AG09319 (cell line): ENCODE data around the gene CCDC88B.

Experiments
- DNase-seq: peaks from one replicate; pipeline ENCODE4 v3.0.0-alpha.2; 2010; ENCODE audit warnings: low read depth; ENCODE audit errors: extremely low read depth
- CTCF ChIP-seq: IDR thresholded peaks from 2 replicates; pipeline ENCODE4 v1.5.1; 2011; ENCODE audit warnings: low read depth, mild to moderate bottlenecking, inconsistent platforms, low read length, moderate library complexity

The CCDC88B gene

DNA sequence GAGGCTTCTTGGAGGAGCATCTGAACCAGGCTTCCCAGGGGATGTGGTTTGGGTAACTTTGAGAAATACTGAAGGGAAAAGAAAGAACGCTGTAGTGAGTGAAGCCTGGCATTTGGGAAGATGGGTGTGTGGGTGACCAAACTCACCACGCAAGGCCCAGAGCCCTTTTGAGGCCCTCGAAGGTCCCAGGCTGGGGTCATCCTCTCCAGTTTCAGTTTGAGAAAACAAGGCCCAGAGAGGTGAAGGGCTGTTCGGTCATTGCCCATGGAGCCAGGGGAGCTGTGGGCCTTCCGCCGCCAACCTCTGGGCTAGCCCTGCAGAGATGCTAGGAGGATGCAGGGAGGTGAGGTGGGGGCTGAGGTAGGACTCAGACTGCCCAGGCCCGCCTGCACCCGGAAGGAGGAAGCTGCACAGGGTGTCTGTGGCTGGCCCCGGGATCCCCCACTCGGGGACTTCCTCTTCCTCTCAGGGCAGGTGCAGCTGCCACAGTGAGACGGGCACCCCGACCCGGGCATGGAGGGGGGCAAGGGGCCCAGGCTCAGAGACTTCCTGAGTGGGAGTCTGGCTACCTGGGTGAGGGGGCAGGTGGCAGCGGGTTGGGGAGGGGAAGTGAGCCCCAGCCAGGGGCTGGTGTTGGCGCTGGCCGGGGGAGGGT lies at the start of gene CCDC88B:
Gene CCDC88B, plus strand, starts transcription at position 451 of the 655 bp plus-strand sequence. Its CDS starts 63 bp downstream, at position 514.
- DNase-seq, result no peak
- no peak for TF ChIP-seq CTCF

DNA sequence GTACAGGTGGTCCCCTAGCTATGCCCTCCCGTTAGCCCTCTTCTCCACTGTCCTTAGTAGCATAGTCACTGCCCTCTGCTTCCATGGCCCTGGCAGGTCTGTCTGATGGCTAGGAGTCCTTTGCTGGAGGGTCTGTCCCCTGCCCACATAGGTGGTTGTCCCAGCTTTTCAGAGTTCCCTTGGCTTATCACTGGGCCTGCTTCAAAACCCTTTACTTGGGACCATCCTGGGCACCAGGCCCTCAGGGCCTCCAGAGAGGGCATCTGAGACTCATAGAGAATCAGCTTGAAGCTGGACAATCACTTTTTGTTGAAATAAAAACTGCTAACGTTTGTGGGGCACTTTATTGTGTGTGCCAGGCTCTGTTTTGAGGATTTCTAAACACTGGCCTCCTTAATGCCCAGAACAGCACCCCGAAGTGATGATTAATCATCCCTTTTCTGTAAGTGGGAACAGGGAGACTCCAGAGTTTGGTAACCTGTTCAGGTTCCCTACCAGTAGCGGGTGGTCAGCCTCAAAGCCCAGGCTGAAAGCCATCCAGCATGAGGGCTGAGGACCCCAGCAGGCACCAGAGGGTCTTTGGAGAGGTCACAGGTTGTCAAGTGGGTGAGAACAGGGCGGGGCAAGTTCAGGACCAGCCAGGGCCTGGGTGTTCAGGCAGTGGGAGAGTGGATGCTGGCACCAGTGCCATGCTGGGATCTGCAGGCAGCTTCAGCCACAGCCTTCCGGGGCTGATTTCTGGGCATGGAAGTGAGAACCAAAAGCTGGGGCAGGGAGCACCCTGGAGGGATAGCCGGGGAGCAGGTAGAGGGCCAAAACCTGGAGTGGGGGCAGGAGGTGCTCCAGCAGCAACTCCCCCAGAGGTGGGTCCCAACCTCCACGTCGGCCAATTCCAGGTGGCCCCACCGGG lies 49.4 kb upstream of the CCDC88B start:
- no peak for DNase-seq
- TF ChIP-seq CTCF, result no peak

- DNase-seq, result no peak
Observed at GRCh38 chr11:64291262-64291751, 48.7 kb upstream of the CCDC88B start, which contains the start of gene KCNK4. Gene KCNK4, plus strand, starts transcription at chr11:64291302. Its CDS starts 1,717 bp downstream, at chr11:64293019.

GRCh38 chr11:64291752-64292459 lies 48.1 kb upstream of the CCDC88B start:
- no peak for DNase-seq
- TF ChIP-seq CTCF, result no peak

More at GRCh38 chr11:64291262-64291751, 48.7 kb upstream of the CCDC88B start, which contains the start of gene KCNK4:
- no peak for TF ChIP-seq CTCF

DNA sequence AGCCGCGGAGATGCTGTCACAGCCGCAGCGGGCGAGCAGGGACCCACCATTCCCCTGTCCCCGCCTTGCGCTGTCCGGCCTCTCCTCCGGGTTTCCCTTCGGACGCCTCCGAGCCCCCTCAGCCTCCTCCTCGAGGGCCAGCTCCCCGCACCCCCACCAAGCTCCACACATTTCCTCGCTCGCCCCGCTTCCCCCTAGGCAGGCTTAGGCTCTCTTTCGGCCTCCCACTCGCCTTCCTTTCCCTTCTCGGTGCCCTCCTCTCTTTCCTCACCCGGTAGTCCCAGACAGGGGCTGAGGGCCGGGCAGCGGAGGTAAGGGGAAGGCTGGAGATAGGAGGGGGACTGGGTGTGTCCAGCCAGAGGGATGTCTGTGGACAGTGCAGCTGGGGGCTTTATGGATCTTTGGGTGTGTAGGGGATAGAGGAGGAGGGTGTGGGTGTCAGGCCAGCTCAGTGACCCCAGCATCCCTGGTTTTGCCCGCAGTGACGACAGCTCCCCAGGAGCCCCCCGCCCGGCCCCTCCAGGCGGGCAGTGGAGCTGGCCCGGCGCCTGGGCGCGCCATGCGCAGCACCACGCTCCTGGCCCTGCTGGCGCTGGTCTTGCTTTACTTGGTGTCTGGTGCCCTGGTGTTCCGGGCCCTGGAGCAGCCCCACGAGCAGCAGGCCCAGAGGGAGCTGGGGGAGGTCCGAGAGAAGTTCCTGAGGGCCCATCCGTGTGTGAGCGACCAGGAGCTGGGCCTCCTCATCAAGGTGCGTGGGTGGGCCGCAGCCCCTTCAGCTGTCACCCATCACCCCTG lies 47.3 kb upstream of the CCDC88B start:
- TF ChIP-seq CTCF, result no peak
- DNase-seq, result no peak

GRCh38 chr11:64294774-64295173 lies 45.2 kb upstream of the CCDC88B start:
- no peak for TF ChIP-seq CTCF
- DNase-seq, result no peak
